Osteoblast (primary cell): ENCODE results near the gene ITGB4. TPM values are rescaled to one million over a fixed set of nuclear protein-coding genes. Genes with fewer than 3 reads are reported as not detected.

ENCODE experiments used
- DNase-seq: peaks from one replicate; pipeline ENCODE4 v3.0.0; 2011; ENCODE audit warnings: low spot score, mixed read lengths; ENCODE audit not compliant: insufficient read length; ENCODE audit errors: missing footprints
- H2AFZ ChIP-seq: 2 replicates; pipeline ENCODE4 v1.6.0; 2011; ENCODE audit warnings: mild to moderate bottlenecking, low read length
- H3K27ac ChIP-seq: 2 replicates; pipeline ENCODE4 v1.5.1; 2011; ENCODE audit warnings: mild to moderate bottlenecking, low read depth, low read length, moderate library complexity
- H3K27me3 ChIP-seq: 2 replicates; pipeline ENCODE4 v1.6.0; 2012; ENCODE audit warnings: mild to moderate bottlenecking, control low read depth, inconsistent platforms, low read length, moderate library complexity; ENCODE audit not compliant: insufficient read depth
- H3K36me3 ChIP-seq: 2 replicates; pipeline ENCODE4 v1.5.1; 2011; ENCODE audit warnings: mild to moderate bottlenecking, low read length, control low read depth, moderate library complexity; ENCODE audit not compliant: insufficient read depth
- H3K4me1 ChIP-seq: 2 replicates; pipeline ENCODE4 v1.5.1; 2011; ENCODE audit warnings: mild to moderate bottlenecking, low read length, control low read depth, moderate library complexity; ENCODE audit not compliant: insufficient read depth
- H3K4me2 ChIP-seq: 2 replicates; pipeline ENCODE4 v1.6.0; 2011; ENCODE audit warnings: mild to moderate bottlenecking, low read length; ENCODE audit not compliant: insufficient read depth
- H3K4me3 ChIP-seq: fragments of 200-600 bp; sonication (generic); 3 replicates; pipeline ENCODE4 v1.5.1; 2012; ENCODE audit warnings: mild to moderate bottlenecking, low read length, inconsistent platforms; ENCODE audit not compliant: insufficient read depth
- H3K79me2 ChIP-seq: 2 replicates; pipeline ENCODE4 v1.6.0; 2012; ENCODE audit warnings: mild to moderate bottlenecking, low read length, control low read depth, inconsistent platforms; ENCODE audit not compliant: insufficient read depth
- H3K9me3 ChIP-seq: 2 replicates; pipeline ENCODE4 v1.5.1; 2011; ENCODE audit warnings: low read depth, low read length, control low read depth
- H4K20me1 ChIP-seq: 2 replicates; pipeline ENCODE4 v1.6.0; 2012; ENCODE audit warnings: mild to moderate bottlenecking, low read length, control low read depth; ENCODE audit not compliant: insufficient read depth
- CTCF ChIP-seq: IDR thresholded peaks from 2 replicates; pipeline ENCODE4 v1.5.1; 2011; ENCODE audit warnings: mild to moderate bottlenecking, low read depth, low read length, moderate library complexity; ENCODE audit errors: extremely low read depth
- total RNA-seq: library from RNA; depleted of rRNA; stranded (reverse); fragments of >200 nt; gene quantifications from 2 replicates; pipeline ENCODE4 v1.2.3, GENCODE V29; 2012

Gene ITGB4
- total RNA-seq, 1 donor: 0.36 TPM

GRCh38 chr17:75763613-75764416 is 42.6 kb downstream of the ITGB4 start:
- Histone ChIP-seq H2AFZ (peak overlapping the region; percentile 65), H4K20me1 (no peaks in the 10 kb centered on the region), H3K4me3 (peak overlapping the region; percentile 83), H3K4me1 (peaks cover 8% of the 10 kb centered on the region), H3K79me2 (no peaks in the 10 kb centered on the region), H3K36me3 (no peaks in the 10 kb centered on the region), H3K4me2 (peak overlapping the region; percentile 87), H3K9me3 (no peaks in the 10 kb centered on the region), H3K27me3 (no peaks in the 10 kb centered on the region), H3K27ac (no peak overlapping the region)
- TF ChIP-seq CTCF: no peak
- DNase-seq: peak; percentile 79

- Histone ChIP-seq H4K20me1 (no peaks in the 10 kb centered on the region), H3K27ac (no peak overlapping the region)
Observed at GRCh38 chr17:75764417-75764710, 43.1 kb downstream of the ITGB4 start.

GRCh38 chr17:75764711-75765421 is 43.6 kb downstream of the ITGB4 start, which contains the start of gene GALK1:
Gene GALK1, minus strand, starts transcription at chr17:75765192. Its CDS starts 56 bp downstream, at chr17:75765136.
- H3K27me3 ChIP-seq: no peaks in the 10 kb centered on the region
- peak within 1 kb of the TSS; percentile 87 for H3K4me2 ChIP-seq

More at GRCh38 chr17:75764417-75764710, 43.1 kb downstream of the ITGB4 start:
- DNase-seq: no peak
- no peaks in the 10 kb centered on the region for H3K9me3 ChIP-seq
- no peak for TF ChIP-seq CTCF
- H3K27me3 ChIP-seq: no peaks in the 10 kb centered on the region
- H3K79me2 ChIP-seq: no peaks in the 10 kb centered on the region
- peak overlapping the region; percentile 65 for H2AFZ ChIP-seq
- no peaks in the 10 kb centered on the region for H3K36me3 ChIP-seq
- peak overlapping the region; percentile 87 for H3K4me2 ChIP-seq
- H3K4me3 ChIP-seq: peak overlapping the region; percentile 83
- H3K4me1 ChIP-seq: peaks cover 8% of the 10 kb centered on the region

More at GRCh38 chr17:75764711-75765421, 43.6 kb downstream of the ITGB4 start, which contains the start of gene GALK1:
- H3K27ac ChIP-seq: no peak within 1 kb of the TSS
- peak; percentile 99 for DNase-seq
- H4K20me1 ChIP-seq: no peaks in the 10 kb centered on the region
- H3K79me2 ChIP-seq: no peaks in the 10 kb centered on the region
- peak; percentile 49 for TF ChIP-seq CTCF
- H3K4me3 ChIP-seq: peak within 1 kb of the TSS; percentile 83
- peak within 1 kb of the TSS; percentile 65 for H2AFZ ChIP-seq
- H3K36me3 ChIP-seq: no peaks in the 10 kb centered on the region
- peaks cover 8% of the 10 kb centered on the region for H3K4me1 ChIP-seq
- no peaks in the 10 kb centered on the region for H3K9me3 ChIP-seq
